GM23338 (cell line): ENCODE results near the gene FGFR2.

ENCODE experiments used
- EZH2 ChIP-seq: fragments of 200-600 bp; sonication (generic); IDR thresholded peaks from one replicate; pipeline ENCODE4 v1.8.0; 2017; ENCODE audit warnings: antibody characterized with exemption, mild to moderate bottlenecking, low read depth; ENCODE audit not compliant: unreplicated experiment
- STAT1 ChIP-seq: IDR thresholded peaks from one replicate; pipeline ENCODE4 v1.6.1; 2016; ENCODE audit warnings: antibody characterized with exemption; ENCODE audit not compliant: unreplicated experiment
- TF ChIP-seq, protein P1 (sequence below), 2 experiments: fragments of 200-600 bp in 1 of 2; sonication (generic) in 1 of 2; conservative IDR thresholded peaks; 2 replicates each; pipeline versions ENCODE4 v1.5.1 to v1.6.1; 2016 to 2017; ENCODE audit warnings: antibody characterized with exemption in 2 of 2, low read depth in 2 of 2, mild to moderate bottlenecking in 2 of 2, moderate library complexity in 1 of 2
- TF ChIP-seq, protein P2 (sequence below): IDR thresholded peaks from one replicate; pipeline ENCODE4 v1.6.1; 2018; ENCODE audit warnings: antibody characterized with exemption; ENCODE audit not compliant: unreplicated experiment

DNA sequence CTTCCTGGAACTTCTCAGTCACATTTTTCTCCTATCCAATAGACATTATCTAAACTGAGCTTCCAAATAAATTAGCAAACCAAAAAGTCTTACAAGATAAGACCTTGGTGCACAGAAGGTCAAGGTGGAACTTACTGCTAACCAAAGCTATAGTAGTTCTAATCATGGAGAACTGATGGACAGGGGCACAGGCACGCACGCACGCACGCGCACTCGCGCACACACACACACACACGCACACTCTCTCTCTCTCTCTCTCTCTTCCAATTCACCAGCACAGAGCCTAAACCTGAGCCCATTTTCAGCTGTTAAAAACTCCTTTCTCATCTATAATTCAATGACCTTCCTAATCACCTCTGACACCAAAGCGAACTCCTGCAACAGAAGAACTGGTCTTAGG is 7.5 kb downstream of the FGFR2 start:
- TF ChIP-seq, protein P1, sequence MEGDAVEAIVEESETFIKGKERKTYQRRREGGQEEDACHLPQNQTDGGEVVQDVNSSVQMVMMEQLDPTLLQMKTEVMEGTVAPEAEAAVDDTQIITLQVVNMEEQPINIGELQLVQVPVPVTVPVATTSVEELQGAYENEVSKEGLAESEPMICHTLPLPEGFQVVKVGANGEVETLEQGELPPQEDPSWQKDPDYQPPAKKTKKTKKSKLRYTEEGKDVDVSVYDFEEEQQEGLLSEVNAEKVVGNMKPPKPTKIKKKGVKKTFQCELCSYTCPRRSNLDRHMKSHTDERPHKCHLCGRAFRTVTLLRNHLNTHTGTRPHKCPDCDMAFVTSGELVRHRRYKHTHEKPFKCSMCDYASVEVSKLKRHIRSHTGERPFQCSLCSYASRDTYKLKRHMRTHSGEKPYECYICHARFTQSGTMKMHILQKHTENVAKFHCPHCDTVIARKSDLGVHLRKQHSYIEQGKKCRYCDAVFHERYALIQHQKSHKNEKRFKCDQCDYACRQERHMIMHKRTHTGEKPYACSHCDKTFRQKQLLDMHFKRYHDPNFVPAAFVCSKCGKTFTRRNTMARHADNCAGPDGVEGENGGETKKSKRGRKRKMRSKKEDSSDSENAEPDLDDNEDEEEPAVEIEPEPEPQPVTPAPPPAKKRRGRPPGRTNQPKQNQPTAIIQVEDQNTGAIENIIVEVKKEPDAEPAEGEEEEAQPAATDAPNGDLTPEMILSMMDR (conservative IDR thresholded peaks at IDR 0.05; ENCODE audit: low read depth in 2 of 2), result no peak
- TF ChIP-seq, protein P2, sequence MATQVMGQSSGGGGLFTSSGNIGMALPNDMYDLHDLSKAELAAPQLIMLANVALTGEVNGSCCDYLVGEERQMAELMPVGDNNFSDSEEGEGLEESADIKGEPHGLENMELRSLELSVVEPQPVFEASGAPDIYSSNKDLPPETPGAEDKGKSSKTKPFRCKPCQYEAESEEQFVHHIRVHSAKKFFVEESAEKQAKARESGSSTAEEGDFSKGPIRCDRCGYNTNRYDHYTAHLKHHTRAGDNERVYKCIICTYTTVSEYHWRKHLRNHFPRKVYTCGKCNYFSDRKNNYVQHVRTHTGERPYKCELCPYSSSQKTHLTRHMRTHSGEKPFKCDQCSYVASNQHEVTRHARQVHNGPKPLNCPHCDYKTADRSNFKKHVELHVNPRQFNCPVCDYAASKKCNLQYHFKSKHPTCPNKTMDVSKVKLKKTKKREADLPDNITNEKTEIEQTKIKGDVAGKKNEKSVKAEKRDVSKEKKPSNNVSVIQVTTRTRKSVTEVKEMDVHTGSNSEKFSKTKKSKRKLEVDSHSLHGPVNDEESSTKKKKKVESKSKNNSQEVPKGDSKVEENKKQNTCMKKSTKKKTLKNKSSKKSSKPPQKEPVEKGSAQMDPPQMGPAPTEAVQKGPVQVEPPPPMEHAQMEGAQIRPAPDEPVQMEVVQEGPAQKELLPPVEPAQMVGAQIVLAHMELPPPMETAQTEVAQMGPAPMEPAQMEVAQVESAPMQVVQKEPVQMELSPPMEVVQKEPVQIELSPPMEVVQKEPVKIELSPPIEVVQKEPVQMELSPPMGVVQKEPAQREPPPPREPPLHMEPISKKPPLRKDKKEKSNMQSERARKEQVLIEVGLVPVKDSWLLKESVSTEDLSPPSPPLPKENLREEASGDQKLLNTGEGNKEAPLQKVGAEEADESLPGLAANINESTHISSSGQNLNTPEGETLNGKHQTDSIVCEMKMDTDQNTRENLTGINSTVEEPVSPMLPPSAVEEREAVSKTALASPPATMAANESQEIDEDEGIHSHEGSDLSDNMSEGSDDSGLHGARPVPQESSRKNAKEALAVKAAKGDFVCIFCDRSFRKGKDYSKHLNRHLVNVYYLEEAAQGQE, result no peak
- TF ChIP-seq EZH2, result no peak
- no peak for TF ChIP-seq STAT1
